HG03135 (cell line): ENCODE results near the gene TCEANC2.
"Not testable (repeated sequence)": the region's sequence is repeated elsewhere in the genome, so short reads cannot be mapped to it uniquely, and the experiment has no call there.

Experiments
- ATAC-seq: cut with Tn5 transposase; IDR thresholded peaks from one replicate; pipeline ENCODE4 v1.9.1; 2021; ENCODE audit warnings: mild to moderate bottlenecking, moderate library complexity; ENCODE audit not compliant: unreplicated experiment

TCEANC2 gene

DNA sequence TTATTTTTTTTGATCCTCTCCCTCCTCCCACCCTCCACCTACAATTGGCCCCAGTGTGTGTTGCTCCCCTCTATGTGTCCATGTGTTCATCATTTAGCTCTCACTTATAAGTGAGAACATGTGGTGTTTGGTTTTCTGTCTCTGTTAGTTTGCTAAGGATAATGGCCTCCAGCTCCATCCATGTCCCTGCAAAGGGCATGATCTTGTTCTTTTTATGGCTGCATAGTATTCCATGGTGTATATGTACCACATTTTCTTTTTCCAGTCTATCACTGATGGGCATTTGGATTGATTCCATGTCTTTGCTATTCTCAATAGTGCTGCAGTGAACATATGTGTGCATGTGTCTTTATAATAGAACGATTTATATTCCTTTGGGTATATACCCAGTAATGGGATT is 28.6 kb upstream of the TCEANC2 start:
- not testable (repeated sequence) for ATAC-seq

DNA sequence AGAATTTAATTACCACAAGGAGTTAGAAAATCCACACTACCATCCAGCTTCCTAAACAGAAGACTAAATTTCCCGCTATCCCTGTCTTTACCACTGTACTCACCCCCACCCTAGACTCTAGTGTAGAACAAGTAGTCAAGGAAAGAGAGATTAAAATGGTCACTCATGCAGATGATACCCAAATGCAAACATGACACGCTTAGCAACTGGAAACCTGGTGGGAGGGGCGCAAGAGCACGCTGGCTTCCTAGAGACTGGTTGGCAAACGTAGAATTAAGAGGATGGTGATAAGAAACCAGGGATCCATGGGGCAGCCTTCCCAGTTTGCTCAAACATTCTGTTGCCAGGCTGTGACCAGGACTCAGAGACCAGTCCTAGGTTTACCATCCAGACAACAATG is 25.6 kb upstream of the TCEANC2 start:
- ATAC-seq: no peak

DNA sequence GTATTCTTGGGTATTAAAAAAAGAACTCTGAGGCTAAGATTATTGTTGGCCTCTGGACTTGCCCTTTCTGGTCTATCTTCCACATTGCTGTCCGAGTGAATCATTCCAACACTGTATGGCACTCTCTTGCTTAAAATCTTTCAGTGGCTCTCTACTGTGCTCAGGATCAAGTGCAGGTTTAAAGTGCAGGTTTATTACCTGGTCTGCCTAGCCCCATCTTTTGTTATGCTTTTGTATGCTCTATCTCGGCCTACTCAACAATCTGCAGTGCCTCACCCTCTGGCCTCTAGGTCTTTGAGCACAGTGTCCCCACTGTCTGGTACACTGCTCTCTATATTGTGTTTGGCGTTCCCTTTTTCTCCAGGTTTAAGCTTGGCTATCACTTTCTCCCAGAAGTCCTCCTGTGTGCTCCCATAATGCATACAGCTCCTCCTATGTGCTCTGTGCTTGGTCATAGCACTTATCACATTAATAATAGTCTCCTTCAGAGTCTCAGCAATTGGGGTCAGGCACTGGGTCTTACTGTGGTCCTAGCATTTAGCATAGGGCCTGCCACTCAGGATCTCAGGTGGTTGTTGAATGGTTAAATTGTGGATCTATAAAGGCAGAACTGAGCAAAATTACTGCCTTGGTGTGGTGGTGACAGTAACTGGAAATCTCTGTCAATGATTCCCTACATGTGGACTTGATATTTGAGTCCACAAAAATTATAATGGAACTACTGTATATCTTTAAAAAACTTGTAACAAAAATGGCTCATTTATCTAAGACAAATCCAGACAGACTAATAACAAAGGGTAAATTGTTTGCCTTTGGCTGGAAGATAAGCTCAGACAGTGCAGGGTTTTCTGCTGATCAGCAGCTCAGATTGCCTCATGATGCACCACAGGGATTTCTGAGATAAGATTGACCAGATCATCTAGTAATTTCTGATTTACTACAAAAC is 24.8 kb upstream of the TCEANC2 start:
- no peak for ATAC-seq

DNA sequence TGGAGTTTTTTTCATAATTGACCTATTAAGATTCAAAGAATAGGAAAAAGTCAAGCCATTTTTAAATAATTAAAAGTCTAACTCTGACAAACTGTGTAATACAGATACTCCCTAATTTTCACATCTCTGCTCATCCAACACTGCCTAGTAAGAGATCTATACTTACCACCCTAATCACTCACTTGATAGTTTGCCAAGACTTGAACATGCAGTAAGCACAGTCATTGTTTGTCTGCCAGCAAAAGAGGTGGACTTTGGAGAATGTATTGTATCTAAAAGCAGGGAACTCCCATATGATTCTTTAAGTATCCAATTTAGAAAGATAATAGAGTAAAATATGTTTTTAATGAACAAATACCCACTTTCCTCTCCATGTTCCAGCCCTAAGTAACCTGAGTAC is 15.9 kb upstream of the TCEANC2 start:
- ATAC-seq: no peak

DNA sequence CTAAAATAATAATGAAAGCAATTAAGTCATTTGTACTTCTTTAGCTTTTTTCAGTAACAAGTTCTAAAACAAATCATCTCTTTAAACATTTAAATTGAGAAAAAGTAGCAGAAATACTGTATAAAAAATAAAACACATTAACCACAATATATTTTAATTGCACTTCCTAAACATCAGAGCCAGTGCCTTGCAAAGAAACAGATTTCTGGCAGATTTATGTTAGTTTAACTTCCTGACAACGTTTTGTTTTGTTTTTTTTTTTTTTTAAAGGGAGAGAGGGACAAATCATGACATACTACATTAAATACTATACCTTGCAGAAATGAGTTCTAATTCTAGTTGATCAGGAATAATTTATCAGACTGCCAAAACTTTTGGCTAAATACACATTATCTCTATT is 11.6 kb upstream of the TCEANC2 start:
- no peak for ATAC-seq

DNA sequence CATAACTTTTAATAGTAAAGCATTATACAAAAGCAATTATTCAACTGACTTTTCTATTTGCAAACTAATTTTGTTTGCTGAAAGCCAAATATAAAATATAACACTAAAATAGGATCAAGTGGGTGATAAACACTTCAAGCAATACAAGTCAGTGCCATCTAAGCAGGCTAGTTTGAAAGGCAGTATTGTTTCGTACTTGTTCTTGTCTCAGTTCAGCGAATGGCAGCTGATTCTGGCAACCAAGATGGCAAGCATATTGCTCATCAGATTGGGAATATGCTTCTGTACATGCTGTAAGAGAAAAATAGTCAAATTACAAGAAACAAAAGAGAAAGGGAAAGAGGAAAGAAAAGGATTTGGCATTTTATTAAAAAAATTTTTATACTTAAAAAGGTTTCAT is 7.9 kb upstream of the TCEANC2 start:
- no peak for ATAC-seq

DNA sequence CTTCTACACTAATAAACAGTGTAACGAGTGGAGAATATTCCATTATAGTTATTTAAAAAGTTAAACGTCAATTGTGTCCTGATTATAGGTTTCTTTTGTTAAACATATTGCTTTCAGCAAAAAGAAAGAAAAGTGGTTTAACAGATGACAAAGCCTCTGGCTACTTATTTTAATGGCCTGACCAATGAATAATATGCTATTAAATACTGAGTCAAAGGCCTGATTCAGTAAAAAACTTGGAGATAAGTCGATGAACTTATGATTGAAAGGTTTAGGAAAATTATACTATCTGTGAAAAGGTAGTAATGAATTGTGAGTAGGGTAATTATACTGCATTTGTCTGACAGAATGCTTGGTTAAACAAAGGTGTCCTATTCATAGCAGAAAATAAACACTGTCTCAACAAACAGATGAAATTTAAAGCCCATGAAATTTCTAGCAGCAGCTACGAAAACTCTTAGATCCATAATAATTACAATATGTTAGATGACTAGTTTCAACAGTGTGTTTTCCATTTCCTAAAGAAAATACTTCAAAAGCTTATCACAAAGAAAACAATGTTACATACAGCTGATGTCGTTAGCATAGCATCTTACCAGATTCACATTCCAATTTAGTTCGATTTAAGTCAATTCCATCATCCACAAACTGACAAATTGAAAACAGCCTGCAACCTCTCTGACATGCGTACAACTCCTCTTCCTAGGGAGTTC is 6.6 kb upstream of the TCEANC2 start:
- no peak for ATAC-seq

DNA sequence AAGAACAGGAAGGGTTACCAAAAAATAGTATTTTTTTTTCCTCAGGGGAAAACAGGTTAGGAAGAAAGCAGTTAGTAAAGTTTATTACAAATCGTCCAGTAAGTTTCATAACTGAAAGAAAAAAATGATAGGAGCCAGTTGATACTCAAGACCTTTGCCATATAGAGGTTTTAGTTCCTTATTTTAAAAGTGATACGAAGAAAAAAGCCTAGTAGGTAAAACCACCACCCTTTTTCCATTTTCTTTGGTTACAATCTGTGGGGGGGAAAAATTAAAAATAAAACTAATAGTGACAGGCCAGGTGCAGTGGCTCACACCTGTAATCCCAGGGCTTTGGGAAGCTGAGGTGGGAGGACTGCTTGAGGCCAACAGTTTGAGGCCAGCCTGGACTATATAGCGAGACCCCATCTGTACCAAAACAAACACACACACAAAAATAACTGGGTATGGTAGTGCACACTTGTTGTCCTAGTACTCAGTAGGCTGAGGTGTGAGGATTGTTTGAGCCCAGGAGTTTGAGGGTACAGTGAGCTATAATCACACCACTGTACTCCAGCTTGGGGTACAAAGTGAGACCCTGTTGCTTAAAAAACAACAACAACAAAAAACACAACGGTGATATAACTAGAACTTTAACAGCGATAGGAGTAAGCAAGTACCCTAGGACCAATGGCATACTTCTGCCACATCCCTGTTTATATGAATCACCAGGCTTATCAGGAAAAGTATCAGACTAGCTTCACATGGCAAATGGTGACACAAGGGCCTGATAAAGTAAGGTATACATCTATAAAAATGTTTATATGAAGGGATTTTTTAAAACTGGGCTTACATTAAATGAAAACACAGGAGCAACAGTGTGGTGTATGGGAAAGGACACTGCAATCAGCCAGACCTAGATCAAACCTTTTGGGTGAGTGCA is 5.8 kb upstream of the TCEANC2 start:
- no peak for ATAC-seq

DNA sequence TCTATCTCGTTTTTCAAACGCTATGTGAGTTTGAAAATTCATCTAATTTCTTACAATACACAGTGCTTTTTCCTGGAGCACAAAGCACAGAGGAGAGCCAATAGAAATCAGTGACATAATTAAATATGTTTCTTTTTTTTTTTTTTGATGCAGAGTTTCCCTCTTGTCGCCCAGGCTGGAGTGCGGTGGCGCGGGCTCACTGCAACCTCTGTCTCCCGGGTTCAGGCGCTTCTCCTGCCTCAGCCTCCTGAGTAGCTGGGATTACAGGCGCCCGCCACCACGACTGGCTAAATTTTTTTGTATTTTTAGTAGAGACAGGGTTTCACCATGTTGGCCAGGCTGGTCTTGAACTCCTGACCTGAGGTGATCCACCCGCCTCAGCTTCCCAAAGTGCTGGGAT is 3.0 kb upstream of the TCEANC2 start:
- ATAC-seq: not testable (repeated sequence)

DNA sequence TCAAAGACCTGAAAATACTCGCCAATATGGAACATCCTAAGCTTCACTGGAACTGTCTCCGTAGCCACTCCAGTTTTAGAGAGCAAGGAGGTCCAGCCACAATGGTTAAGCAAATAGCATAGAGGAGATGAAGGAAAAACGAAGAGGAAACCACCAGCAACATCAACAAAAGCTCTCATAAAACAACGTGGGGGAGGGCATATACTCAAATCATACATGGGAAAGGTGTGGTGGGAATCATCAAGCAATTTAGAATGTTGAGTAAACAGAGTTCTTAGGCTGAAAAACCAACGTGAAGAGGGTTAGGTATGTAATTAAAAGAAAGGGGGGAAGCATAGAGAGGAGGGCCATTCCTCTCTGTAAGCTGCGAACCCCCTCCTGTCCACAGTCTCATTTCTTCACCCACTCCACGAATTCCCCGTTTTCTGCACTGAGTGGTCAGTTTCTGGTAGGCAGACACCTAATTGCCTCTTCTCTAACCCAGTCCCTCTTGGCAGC is 1.4 kb upstream of the TCEANC2 start:
- ATAC-seq: no peak

DNA sequence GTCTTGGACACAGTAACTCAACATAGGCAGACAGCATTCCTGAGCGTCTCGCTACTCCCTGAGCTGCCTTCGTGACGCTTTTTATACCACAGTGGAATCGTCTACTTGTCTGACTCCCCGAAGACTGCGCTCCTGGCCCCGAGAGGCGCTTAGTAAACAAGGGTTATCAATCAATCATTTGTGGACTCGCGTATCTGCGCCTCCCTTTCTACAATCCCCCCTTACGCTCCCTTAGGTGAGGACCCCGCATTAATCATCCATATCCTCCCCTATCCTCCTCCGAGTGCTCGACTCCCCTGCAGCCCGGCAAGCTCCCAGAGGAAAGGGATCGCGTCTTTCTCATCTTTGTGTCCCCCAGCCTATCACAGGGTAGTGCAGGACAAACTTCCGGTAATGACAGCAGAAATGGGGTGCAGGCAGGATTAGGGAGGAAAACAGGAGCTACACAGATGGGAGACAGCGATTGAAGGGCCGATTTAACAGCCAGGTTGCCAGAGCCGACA is 926 bp upstream of the TCEANC2 start:
- ATAC-seq: peak; percentile 23

DNA sequence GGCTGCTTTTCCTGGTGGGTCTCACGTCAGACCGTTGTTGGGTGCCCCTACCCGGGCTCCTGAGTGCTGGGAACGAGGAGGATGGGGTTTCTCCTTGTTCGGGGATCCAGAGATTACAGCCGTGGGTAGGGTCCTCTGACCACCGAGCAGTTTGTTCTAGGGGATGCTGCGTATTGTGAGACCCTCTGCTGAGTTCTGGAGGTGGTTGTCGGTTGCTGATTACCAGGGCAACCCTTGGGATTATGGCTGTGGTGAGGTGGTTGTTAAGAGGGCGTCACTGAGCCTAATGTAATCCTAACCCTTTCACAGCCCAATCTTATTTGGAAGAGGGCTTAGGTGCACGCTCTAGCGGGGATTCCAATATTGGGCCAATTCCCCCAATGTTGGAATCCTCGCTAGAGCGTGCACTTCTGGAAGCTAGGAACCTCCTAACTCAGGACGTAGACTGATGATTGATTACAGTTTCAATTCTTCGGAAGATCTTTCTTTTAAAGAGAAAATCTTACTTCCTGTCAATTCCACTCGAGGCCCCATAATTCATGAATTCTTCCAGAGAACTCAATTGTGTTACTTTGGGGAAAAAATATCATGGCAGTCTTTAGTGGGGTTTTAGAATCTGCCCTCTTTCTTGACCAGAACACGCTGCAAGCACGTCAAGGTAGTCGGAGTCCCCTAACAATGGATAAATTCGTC is 483 bp downstream of the TCEANC2 start:
- peak; percentile 1 for ATAC-seq

DNA sequence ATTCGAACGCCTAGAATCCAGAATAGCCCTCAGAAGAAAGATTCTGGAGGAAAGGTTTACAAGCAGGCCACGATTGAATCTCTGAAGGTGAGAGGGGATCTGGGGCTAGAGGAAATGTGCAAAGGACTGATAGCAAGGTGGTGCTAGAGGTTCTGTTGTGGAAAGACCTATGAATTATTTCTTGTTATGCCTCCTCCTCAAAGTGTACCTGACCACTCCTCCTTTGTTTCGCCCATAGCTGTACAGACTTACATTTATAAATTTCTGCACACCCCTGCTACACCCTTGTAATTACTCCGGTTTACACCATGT is 986 bp downstream of the TCEANC2 start:
- ATAC-seq: no peak

DNA sequence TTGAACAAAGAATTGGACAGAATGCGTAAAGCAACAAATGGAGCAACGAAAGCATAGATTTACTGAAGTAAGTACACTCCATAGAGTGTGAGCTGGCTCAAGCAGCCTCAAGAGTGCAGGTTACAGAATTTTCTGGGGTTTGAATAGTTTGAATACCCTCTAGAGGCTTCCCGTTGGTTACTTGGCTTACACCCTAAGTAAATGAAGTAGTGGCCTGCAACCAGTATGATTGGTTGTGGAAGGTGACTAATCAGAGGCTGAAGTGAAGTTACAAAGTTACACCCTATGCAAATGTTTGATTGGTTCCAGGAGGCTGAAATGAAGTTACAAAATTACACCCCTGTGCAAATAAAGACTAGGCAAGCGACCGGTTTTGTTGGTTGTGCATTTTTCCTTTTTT is 10.9 kb downstream of the TCEANC2 start:
- ATAC-seq: no peak

DNA sequence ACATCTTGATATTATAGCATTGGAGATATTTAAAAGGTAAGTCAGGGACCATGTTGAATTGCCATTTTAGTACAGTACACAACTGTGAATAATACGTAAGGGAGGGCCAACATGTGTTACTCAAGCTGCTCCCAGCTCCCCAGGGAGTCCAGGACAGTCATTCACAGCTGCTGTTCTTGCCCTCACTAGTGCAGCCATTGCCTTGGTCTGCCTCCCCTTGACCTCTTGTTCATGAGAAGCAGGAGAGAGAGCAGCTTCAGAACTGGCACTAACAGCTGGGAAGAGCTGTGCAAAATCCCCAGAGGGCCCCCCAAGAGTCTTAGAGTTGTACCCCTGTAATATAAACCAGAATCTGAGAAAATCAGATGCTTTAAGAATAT is 16.4 kb downstream of the TCEANC2 start:
- ATAC-seq: no peak

DNA sequence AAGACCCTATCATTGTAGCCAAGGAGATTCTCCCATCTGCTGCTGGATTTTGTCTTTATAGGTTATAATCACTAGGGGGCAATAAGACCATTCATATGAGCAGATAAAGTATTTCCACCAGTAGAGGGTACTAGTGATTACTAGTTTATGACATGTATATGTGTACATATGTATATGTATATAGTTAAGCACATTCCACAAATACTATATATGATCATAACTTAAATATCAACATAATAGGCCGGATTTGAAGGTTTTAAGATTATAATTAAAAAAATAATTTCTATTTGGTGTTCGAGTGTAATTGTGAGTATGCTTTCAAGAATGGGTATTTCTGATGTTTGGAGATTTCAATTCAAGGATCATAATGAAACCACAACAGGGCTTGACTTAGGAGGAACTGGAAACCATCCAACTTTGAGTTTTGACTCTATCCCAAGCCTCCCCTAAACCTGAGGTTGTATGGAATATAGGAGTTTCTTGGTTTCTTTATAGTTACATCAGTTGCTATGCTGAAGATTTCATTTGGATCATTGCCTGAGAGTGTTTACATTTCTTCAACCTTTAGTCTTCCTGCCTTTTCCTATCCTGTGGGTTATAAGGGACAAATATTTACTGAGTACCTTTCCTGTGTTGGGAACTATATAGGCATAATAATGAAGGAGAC is 16.9 kb downstream of the TCEANC2 start:
- ATAC-seq: no peak

DNA sequence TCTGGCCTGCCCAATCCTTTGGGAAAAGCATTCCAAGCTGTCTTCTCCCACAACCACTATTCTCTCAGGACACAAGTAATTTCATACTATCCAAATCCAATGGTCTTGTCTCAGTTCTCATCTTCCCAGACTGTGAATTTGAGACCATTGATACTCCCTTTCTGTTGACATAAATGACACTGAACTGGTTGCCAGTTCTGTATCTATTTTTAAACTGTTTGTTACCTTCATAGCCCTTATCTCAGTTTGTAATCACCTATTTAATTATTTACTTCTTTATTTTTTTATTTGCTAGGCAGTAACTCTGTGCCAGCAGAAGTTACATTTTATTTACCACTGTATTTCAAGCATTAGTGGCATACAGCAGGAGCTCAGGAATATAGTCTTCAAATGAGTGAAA is 24.0 kb downstream of the TCEANC2 start:
- no peak for ATAC-seq

DNA sequence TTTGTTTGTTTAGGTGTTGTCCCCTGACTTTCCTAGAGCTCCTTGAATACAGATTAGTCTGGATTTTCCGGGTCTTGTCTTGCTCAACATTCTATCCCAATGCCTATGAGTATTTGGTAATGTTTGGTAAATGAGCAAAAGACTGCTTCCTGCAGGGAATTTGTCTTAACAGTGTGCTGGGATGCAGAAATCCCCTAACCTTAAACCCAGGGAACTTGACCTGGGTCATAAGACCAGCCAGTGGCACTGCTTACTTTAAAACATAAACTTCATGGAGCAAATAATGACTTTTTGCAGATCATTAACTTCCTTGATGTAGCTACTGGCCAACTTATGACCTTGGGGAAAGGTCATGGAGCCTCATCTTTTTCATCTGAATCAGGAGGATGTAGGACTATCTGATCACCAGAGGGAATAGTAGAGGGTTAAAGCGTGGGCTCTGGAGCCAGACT is 27.2 kb downstream of the TCEANC2 start:
- ATAC-seq: no peak

DNA sequence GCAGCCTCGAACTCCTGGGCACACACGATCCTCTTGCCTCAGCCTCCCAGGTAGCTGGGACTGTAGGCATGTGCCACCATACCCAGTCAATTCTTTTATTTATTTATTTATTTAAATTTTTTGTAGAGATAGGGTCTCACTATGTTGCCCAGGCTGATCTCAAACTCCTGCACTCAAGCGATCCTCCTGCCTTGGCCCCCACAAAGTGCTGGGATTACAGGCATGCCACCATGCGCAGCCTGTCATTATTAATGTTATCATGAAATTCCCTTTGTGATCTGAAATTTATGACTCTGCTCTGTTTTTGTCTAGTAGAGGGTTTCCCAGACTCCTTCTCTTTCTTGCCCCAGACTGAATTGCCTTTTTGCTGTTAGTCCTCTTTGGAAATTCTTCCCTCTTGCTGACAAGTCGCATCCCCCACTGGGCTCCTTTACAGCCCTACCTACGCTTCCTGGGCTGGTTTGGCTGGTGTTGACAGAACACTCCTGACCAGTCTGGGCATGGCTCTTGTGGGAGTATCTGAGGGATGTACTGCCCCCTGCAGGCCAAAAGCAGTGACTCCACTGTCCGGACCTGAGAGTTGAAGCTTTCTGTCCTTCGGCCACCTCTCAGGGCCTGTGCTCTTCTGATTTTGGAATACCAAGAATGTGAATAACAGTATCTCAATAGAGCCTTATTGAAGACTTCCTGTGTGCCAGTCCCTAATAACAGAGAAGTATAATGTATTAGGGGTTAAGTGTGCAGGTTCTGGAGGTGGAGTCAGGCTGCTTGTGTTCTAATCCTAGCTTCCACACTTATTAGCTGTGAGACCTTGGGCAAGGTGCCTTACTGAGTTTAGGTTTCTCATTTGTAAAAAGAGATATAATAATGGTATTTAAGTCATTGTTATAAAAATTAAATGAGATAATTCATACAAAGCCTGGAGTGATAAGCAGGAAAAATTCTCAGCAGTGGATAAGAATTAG is 28.2 kb downstream of the TCEANC2 start:
- no peak for ATAC-seq
